CD4-positive, alpha-beta T cell treated with Interferon gamma for 1 hour (primary cell): ENCODE data around the gene ARHGAP15.

Experiments used
- DNase-seq: peaks from one replicate; pipeline ENCODE4 v3.0.0-alpha.2; 2020

Gene ARHGAP15

DNA sequence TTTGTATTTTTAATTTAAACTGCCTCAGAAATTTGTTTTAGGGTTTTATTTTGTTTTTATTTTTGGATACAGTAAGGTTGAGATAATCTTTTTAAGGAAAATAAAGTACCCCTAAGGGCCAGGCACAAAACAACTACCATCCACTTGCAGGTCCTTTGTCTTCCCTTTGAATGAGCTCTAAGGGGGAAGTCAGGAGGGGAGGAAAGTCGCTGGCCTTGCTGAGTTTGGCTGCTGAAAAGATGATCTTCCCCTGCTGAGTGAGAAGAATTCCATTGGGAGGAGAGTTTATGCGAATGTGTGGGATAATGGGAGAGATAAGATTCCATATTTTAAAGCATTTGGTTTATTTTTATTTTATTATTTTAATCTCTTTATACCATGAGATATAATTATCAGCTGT is 100.7 kb downstream of the ARHGAP15 start:
- no peak for DNase-seq

DNA sequence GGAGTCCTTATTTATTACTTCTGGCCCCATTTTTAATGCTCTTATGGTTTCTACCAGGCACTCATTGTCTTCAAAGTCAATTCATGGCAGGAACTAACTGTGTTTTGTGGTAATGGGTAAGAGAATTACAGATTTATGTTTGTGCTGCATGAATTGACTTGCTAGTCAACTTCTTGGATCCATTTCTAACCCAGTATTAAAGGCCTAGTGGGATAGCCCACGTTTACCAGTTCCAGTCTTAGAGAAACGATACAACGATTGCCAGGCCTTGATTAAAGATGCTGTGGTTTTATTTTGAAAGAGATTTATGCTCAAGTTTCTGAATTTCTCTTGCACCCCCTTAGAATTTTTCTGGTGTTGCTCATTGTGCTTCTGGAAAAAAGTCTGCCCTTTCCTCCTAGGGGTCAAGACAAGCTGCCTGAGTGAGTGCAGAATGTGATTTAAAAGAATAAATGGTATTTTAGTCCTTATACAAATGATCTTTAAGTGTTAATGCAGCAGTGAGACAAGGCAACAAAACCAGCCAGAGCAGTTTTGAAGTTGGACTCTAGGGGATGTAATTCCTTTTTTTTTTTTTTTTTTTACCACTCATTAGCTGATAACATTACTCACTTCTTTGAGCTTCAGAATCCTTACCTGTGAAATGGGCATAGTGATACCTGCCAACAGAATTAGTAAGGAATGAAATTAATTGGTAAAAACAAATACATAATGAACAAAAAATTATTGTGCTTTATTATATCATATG is 101.5 kb downstream of the ARHGAP15 start:
- DNase-seq = no peak

- no peak for DNase-seq
Measured at GRCh38 chr2:143231254-143231645, 102.0 kb downstream of the ARHGAP15 start.

DNA sequence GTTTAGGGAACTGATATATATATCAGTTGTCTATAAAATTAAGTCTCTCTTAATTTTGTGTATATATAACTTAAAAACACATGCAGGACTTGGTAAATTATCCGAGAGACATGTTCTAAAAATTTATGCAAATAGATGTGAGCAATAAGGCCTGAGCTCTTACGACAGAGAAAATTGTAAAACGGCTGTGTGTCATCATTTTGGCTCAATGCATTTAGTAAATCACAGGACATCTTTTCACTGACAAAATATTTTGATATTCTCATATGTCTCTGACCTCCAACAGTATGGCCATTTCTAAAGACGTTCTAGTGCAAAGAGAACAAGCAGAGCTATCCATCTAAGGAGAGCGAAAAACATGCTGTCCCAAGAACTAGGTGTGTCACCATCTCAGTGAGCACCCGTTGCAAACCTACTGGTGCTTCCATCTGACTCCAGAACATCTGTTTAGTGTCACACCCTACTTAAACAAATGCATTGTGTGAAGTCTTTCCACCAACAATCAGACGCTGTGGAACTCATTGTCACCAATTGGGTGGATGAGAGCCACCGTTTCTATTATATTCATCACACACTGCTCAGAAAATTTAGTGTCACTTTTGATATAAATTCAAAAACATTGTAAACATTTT is 108.0 kb downstream of the ARHGAP15 start:
- DNase-seq = no peak

DNA sequence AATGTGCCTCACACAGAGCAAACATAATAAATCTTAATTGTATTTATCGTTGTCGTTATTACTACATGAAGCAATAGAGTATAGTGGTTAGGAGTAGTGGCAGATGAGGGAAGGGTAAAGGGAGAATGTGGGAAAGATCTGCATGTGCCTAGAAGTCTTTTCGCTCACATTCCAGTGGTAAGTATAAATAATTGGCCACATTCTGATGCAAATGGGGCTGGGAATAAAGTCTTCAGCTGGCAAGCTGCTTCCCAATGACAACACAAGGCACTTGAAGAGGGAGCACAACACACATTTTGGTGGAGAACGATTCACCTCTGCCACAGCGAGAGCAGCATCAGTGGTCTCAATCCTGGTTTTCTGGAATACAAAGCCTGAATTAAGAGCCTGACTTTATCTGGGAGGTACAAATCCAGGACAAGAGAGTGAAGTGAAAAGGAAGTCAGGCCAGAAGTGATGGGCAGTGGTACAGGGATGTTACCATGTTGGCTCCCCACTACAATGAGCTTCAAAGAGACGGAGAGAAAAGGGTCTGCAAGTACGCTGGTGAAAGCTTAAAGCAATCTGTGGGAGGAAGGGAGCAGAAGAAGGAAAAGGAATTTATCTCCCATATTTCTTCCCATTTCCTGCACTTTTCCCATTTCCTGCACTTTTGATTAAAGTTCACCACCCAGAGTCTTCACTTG is 112.3 kb downstream of the ARHGAP15 start:
- DNase-seq = no peak

GRCh38 chr2:143246246-143246645 is 117.0 kb downstream of the ARHGAP15 start:
- DNase-seq = no peak

DNA sequence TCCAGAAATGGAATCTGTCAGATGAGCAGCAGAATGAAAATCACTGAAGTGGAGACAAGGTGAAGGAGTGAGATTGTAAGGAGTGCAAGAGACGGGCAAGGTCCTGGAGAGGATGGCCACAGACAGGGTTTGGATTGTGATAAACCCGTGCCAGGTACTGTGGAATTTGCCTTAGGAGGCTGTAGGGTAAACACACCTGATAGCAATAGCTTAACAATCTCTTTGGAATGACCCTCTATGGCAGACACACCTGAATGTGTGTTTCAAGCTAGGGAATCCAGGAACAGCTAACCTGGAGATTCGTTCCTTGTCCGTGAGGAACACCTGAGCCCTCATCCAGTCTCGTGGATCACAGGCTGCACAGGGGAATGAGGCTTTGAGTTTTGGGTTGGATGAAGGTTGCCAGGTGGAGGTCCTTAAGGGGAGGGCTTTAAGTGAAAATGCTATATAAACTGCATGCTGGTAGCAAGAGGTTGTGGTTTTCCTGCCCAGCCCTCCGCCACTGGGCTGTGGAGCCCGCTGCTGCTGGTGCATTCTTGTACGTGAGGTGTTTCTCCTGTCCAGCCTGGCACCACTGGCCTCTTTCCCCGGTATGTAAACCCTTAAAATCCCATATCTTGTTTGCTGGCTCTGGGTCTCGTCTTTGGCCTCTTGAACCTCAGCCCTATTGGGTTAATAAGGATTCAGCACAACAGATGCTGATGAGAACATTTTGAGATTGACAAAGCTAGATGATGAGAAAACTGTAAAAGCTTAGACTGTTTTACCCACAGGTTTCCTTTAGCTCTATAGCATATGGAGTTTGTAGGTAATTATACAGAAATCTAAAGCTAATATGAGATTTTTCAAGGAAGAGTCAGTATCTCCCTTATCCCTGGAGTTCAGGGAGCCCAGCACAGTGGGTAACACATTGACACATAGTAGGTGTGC is 117.9 kb downstream of the ARHGAP15 start:
- DNase-seq = peak; percentile 12

- no peak for DNase-seq
Measured at GRCh38 chr2:143248631-143249030, 119.4 kb downstream of the ARHGAP15 start.

DNA sequence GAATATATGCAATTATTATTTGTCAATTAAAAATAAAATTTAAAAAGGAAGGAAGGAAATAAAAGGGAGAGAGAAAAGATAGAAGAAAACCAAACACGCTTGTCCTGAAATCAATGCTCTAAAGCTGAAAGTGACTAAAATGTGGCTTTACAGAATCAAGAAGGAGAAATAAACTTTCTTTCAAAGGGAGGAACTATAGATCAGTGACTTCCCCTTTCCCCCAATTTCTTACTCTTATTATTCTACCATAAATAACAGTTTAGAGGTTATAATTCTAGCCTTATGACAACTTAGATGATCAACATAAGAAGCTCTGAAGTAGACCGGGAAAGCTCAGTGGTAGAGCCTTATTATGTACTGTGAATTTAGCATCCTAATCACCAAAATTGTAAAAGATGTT is 122.5 kb downstream of the ARHGAP15 start:
- DNase-seq = no peak

GRCh38 chr2:143252138-143252907 is 123.1 kb downstream of the ARHGAP15 start:
- no peak for DNase-seq

GRCh38 chr2:143254110-143254509 is 124.9 kb downstream of the ARHGAP15 start:
- DNase-seq = no peak

- DNase-seq = no peak
Measured at GRCh38 chr2:143255086-143255485, 125.9 kb downstream of the ARHGAP15 start.

DNA sequence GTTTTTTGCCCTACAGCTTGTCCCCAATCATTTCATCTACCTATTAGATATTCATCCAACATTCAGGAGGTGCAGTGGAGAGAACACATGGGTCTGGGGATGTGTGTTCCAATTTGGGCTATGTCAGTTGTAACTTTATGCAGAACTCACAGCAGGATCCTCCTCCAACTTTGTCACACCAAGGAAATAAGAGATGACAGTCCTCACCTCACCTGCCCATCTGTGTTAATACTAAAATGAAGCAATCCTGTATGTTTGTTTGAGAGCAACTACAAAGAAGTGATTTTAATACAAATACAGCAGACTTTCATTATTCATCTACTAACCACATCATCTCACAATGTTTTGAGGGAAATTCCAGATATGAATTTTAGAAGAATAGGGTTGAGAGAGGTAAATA is 126.7 kb downstream of the ARHGAP15 start:
- DNase-seq = no peak

DNA sequence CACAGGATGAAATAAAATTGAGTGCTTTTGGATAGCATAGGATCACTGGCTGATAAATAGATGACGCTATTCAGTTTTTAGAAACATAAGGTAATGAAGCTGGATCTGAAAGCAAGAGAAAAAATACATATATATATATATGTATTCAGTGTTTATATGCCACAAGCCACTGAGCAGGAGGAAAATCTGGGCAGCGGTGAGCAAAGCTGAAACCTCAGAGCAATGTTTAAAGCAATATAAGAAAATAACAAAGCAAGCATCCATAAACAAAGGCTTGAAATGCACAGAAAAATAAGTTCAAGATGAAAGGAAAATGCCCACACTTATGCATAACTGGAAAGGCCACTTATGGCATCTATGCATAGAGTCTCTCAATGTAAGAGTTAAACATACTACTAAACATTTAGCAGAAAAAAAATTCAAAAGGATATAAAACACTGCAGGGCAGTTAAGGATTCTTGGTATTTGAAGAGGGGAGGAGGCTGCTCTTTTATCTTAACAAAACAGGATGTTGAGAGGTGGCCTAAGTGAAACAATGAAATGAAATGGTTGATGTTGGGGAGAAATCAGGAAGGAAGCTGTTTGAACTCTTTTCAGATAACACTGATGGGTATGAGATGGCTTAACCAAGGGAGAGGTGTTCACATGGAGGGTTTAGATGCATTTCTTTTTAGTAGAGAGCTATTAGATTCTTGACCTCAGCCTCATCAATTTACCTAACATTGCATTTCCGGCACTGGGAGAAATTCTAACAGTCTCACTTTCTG is 129.1 kb downstream of the ARHGAP15 start:
- no peak for DNase-seq

- DNase-seq = peak; percentile 64
Measured at GRCh38 chr2:143259368-143259958, 130.2 kb downstream of the ARHGAP15 start.

- DNase-seq = peak; percentile 70
Measured at GRCh38 chr2:143261986-143262385, 132.8 kb downstream of the ARHGAP15 start.

GRCh38 chr2:143262389-143262788 is 133.2 kb downstream of the ARHGAP15 start:
- no peak for DNase-seq

GRCh38 chr2:143263066-143263625 is 133.9 kb downstream of the ARHGAP15 start:
- no peak for DNase-seq

GRCh38 chr2:143264851-143265250 is 135.6 kb downstream of the ARHGAP15 start:
- no peak for DNase-seq

DNA sequence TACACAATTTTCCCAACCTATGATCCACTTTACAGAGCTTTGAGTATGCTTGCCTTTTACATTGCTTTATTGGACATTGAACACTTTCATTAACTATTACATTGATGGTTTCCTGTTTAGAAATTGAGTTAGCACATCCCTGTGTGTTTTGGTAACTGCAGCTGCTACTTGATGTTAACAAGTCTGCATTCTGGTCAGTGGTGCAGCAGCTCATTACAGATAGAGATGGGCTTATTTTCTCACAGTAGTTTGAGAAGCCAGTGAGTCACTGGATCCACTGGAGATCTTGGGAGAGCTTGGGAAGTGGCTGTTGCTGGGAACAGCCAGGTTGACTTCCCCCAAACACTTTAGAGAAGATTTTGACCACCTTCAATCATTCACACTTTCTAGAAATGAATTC is 150.5 kb downstream of the ARHGAP15 start:
- DNase-seq = no peak
